Ramos (cell line): ENCODE data around the gene ATOH1.

ENCODE experiments used
- in situ Hi-C: fragments of 300-500 bp; cut with MboI; formaldehyde crosslinking; loops from one replicate; pipeline ENCODE4 v1.14.3; 2022; ENCODE audit warnings: low sequenced_read_pairs; ENCODE audit not compliant: unreplicated experiment

ATOH1 gene

GRCh38 chr4:93828332-93828994, at the start of gene ATOH1:
TSS of gene ATOH1 (plus strand) at chr4:93828753. CDS start at chr4:93828927, 174 bp downstream.
- in situ Hi-C loops: no loop called here

- in situ Hi-C loops: no loop called here
Observed at GRCh38 chr4:93779228-93779627, 49.3 kb upstream of the ATOH1 start.

GRCh38 chr4:93780080-93780479, 48.5 kb upstream of the ATOH1 start:
- in situ Hi-C loops: no loop called here

GRCh38 chr4:93781198-93781597, 47.4 kb upstream of the ATOH1 start:
- in situ Hi-C loops: no loop called here

- in situ Hi-C loops: no loop called here
Observed at GRCh38 chr4:93786149-93786548, 42.4 kb upstream of the ATOH1 start.

- in situ Hi-C loops: no loop called here
Observed at GRCh38 chr4:93788712-93789111, 39.8 kb upstream of the ATOH1 start.

- in situ Hi-C loops: loop anchor here (10.0 kb wide), 1 partner anchor 613 kb away; no protein-coding TSS in a partner anchor
Observed at GRCh38 chr4:93791570-93792195, 36.9 kb upstream of the ATOH1 start.

GRCh38 chr4:93802045-93802444, 26.5 kb upstream of the ATOH1 start:
- in situ Hi-C loops: no loop called here

GRCh38 chr4:93809773-93810172, 18.8 kb upstream of the ATOH1 start:
- in situ Hi-C loops: no loop called here

GRCh38 chr4:93810340-93810992, 18.1 kb upstream of the ATOH1 start:
- in situ Hi-C loops: no loop called here

- in situ Hi-C loops: no loop called here
Observed at GRCh38 chr4:93813092-93813491, 15.5 kb upstream of the ATOH1 start.

GRCh38 chr4:93814141-93814540, 14.4 kb upstream of the ATOH1 start:
- in situ Hi-C loops: no loop called here

GRCh38 chr4:93814722-93815121, 13.8 kb upstream of the ATOH1 start:
- in situ Hi-C loops: no loop called here

GRCh38 chr4:93825551-93826216, 2.9 kb upstream of the ATOH1 start:
- in situ Hi-C loops: no loop called here

GRCh38 chr4:93827272-93827947, 1.1 kb upstream of the ATOH1 start:
- in situ Hi-C loops: no loop called here

- in situ Hi-C loops: no loop called here
Observed at GRCh38 chr4:93828995-93829819, 654 bp downstream of the ATOH1 start.

- in situ Hi-C loops: no loop called here
Observed at GRCh38 chr4:93829820-93830687, 1.5 kb downstream of the ATOH1 start.

GRCh38 chr4:93831716-93832496, 3.4 kb downstream of the ATOH1 start:
- in situ Hi-C loops: no loop called here
